GM21529 (cell line): ENCODE measurements around the gene CUTA.

Experiments
- ATAC-seq: cut with Tn5 transposase; IDR thresholded peaks from one replicate; pipeline ENCODE4 v1.9.1; 2021; ENCODE audit not compliant: unreplicated experiment

Gene CUTA, protein sequence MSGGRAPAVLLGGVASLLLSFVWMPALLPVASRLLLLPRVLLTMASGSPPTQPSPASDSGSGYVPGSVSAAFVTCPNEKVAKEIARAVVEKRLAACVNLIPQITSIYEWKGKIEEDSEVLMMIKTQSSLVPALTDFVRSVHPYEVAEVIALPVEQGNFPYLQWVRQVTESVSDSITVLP

DNA sequence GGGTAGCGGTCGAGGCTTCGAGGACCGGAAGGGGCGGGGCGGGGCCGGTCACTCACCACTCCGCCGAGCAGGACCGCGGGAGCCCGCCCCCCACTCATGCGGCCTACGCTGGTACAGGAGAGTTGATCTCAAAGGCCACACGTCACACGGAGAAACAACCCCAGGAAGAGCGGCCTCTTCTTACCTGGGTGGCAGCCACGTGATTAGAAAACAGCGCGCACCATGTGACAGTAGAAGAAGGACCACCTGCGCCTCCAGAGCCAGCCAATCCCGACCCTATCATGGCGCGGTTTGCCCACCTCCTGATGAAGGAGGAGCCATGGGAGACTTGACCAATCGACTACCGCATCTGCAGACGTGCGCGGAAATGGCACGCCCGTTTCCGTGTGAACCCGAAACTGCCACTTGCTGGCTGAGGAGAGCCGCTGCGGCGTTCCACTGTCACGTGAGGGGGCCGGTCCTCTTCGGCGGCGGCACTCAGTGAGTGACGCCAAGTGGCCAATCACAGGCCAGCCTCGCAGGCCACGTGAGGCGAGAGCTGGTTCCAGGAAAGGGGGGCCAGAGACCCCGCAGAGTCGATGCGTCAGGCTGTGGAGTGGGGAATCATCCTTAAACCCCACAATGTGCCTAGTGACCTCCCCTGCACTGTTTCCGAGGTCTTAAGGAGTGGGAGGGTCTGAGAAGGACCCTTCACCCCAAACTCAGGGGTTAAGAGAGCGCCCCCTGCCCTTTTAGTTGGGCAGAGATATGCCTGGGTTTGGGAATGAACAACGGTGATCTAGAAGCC lies at the start of gene CUTA:
Gene CUTA, minus strand, starts transcription at position 205 of the 787 bp plus-strand sequence. Its CDS starts 107 bp downstream, at position 98.
- peak; percentile 77 for ATAC-seq

DNA sequence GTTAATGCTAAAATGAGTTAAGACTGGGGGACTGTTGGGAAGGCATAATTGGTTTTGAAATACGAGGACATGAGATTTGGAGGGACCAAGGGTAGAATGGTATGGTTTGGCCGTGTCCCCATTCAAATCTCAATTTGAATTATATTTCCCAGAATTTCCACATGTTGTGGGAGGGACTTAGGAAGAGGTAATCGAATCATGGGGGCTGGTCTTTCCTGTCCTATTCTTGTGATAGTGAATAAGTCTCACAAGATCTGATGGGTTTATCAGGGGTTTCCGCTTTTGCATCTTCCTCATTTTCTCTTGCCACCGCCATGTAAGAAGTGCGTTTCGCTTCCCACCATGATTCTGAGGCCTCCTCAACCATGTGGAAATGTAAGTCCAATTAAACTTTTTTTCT lies 49.2 kb upstream of the CUTA start:
- ATAC-seq, result no peak

DNA sequence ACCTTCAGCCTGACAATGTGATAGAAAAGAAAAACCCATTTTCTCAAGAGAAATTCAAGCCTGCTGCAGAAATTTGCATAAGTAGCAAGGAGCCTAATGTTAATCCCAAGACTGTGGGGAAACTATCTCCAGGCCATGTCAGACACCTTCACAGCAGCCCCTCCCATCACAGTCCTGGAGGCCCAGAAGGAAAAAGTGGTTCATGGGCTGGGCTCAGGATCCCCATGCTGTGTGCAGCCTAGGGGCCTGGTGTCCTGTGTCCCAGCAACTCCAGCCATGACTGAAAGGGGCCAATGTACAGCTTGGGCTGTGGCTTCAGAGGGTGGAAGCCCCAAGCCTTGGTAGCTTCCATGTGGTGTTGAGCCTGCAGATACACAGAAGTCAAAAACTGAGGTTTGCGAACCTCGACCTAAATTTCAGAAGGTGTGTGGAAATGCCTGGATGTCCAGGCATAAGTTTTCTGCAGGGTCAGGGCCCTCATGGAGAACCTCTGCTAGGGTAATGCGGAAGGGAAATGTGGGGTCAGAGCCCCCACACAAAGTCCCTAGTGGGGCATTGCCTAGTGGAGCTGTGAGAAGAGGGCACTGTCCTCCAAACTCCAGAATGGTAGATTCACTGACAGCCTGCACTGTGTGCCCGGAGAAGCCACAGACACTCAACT lies 48.3 kb upstream of the CUTA start:
- no peak for ATAC-seq

DNA sequence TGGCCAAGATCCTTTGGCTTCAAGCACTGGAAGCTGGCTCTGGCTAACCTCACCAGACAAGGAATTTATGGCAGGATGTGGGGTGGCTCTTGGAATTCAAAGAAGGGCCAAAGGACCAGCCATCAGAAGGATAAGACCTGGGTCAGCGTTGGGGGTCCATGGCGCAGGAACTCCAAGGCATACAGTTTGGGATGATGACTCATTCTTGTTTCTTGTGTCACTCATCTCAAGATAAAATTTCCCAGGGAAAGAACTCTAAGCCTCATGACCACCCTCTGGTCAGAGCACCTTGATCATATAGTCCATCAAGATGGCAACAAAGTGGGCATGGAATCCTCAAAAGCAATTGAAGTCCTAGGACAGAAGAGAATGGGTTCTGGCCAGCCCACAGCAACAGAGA lies 41.3 kb upstream of the CUTA start:
- no peak for ATAC-seq

DNA sequence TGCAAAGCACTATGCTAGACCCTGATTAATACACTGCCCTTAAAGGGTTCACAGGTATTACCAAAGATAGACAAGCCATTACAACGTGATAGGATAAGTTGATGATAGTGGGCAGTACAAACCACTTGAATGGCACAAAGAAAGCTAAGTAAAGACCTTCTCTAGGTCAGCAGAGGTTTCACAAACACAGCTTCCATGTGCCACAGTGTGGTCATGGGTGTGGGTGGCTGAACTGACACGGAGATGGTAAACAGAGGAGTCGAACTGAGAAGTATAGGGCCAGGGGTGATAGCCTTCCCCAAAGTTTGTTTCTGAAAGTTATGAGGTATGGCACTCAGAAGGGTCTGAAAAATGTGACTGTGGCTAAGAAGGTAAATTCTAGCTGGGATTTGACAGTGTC lies 40.8 kb upstream of the CUTA start:
- no peak for ATAC-seq

DNA sequence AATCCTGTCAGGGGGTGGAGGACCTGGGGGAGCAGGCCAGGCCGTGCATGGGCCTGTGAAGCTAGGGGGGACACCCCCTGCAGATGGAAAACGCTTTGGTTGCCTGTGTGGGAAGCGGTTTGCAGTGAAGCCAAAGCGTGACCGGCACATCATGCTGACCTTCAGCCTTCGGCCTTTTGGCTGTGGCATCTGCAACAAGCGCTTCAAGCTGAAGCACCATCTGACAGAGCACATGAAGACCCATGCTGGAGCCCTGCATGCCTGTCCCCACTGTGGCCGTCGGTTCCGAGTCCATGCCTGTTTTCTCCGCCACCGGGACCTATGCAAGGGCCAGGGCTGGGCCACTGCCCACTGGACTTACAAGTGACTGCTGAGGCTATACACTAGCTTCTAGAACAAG lies 38.2 kb upstream of the CUTA start:
- ATAC-seq, result no peak

DNA sequence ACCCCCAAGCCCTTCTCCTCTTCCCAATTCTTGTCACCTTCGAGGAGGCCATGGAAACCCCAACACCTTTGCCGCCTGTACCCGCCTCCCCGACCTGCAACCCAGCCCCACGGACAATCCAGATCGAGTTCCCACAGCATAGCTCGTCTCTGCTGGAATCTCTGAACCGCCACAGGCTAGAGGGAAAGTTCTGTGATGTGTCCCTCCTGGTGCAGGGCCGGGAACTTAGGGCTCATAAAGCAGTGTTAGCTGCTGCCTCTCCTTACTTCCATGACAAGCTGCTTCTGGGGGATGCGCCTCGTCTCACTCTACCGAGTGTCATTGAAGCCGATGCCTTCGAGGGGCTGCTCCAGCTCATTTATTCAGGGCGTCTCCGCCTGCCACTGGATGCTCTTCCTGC lies 37.1 kb upstream of the CUTA start:
- ATAC-seq, result no peak

DNA sequence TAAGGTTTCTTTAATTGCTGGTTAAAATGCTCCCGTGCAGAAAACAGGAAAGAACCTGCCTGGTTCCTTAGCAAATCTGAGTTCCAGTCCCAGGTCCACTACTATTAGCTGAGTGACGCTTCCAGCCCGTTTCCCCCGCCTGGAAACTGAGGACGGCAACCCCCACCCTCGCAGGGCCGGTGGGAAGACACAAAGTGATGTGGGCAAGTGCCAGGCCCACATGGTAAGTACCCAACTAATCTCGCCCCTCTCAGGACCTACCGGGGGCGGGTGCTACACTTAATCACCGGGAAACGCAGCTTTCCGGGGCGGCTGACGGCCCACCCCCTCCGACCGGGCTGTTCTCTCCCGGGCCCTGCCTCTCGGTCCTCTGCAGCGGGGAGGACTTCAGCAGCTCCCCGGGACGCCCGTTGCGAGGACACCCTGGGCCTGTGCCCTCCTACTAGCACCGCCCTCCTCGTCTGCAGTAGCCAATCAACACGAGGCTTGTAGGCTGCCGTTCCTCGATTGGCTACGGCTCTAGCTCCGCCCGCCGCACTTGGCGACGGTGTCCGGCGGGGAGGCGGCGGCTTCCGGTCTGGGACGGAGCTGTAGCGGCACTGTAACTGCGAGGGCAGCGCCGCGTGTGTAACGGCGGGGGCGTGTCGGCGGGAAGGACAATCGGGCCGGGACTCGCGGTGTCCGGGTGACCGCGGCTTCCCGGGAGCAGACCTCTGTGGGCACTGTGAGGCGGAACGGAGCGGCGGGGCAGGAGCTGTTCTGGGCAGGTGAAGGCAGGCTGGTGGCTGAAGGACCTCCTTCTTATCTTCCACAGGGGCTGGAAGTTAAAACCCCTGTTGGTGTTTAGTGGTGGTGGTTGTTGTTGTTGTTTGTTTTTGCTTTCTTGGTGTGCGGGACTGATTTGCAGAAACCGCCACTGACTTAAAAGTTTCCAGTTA lies 36.4 kb upstream of the CUTA start, which contains the start of gene ZBTB9:
Gene ZBTB9, plus strand, starts transcription at position 568 of the 938 bp plus-strand sequence. CDS start 525 bp downstream, outside the sequence.
- ATAC-seq, result peak; percentile 98

DNA sequence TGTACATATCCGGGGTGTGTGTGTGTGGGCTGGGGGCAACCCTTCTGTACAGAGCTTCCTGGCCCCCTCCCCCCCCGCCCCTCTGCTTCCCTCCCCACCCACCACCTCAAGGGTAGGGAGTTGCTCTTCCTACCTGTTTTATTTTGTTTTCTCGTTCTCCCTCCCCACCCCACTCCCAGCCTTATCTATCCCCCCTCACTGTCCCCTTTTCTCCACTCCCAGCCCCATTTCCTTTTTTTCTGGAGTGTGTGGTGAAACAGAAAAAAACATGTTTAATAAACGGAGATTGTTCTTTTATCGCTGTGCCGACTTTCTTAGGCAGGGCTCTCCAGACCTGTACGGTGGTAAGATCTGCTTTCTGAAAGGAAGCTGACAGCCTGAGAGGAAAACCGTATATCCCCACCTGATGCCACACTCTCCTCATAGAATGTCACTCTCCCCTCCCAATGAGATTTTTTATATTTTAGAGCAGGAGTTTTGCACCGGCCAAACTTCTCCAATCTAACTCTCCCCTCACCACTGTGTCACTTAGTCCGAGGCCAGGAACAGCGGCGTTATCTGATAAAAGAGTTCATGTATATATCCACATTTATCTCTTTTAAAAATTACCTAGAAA lies 35.6 kb upstream of the CUTA start:
- no peak for ATAC-seq

DNA sequence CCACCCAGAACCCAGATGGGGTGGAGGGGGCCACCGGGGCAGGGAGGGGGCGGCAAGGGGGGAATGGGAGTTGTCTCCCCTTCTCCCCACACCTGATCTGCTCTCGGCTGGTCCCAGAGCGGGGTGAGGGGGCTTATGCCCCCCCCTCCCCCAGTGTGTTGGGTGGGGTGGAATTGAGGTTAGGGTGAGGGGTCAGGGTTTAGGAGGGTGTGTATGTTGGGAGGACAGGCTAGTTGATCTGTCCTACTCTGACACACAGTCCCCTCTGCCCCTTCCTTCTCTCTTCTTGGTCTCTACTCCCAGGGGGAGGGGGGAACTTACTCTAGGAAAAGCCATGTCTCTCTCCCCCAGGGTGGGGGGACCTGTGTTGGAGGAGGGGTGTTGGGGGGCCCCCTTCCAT lies 34.6 kb upstream of the CUTA start:
- no peak for ATAC-seq

DNA sequence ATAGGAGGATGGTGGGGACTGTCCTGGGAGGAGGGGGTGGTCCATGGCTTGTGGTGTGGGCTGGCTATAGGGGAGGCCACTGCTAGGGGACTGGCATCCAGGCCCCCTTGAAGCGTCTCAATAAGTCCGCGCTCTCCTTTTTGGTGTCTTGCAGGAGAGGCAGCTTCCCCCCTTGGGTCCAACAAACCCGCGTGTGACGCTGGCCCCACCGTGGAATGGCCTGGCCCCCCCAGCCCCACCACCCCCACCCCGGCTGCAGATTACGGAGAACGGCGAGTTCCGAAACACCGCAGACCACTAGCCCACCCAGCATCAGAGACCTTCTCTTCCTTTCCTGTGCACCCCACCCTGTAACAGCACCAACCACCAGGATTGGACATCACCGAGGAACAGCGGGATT lies 33.7 kb upstream of the CUTA start:
- ATAC-seq, result no peak

DNA sequence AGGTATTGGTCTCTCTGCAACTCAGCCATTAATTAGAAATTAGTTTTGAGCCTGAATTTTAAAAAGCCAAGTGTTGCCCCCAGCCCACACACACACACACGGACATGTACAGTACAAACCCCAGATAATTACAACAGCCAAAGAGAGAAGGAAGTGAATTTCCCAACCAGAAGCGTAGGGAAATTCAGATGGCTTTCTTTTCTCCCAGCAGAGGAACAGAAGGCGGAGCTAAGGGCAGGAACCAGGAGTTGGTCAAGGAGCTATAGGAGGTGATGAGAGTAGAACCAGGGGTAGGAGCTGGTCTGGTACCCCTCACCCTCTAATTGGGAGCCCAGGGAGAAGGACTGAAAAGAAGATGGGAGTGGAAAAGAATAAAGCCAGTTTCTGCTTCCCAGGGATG lies 32.5 kb upstream of the CUTA start:
- no peak for ATAC-seq

DNA sequence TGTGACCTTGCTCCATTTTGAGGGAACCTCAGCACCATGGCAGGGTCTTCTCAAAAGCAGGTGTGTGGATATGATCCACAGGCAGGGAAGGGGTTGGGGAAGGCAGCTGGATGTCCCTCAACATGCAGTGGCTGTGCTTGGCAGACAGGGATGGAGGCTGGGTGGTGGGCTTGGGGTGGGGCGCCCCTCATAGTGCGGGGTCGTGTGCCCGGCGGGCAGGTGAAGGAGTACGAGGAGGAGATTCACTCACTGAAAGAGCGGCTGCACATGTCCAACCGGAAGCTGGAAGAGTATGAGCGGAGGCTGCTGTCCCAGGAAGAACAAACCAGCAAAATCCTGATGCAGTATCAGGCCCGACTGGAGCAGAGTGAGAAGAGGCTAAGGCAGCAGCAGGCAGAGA lies 28.4 kb upstream of the CUTA start:
- ATAC-seq, result no peak

DNA sequence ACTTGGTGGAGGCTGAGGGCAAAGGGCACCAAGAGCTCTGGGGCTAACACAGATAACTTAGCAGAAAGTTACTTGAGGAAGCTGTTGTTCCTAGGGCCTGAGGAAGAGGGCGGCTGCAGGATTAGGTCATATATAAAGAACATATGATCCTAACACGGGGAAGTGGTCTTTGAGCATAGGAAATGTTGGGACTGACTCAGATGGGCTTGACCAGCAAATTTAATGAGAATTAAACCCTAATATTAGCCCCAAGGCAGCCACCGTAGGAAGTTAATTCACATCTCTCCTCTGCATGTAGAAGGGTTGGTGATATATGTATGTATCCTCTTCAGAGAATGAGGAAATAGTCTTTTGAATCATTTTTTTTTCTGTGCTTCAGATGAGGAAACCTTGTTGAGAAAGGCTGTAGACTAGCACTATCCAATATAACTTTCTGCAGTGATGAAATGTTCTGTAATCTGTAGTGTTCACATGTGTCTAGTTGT lies 27.3 kb upstream of the CUTA start:
- ATAC-seq, result no peak

DNA sequence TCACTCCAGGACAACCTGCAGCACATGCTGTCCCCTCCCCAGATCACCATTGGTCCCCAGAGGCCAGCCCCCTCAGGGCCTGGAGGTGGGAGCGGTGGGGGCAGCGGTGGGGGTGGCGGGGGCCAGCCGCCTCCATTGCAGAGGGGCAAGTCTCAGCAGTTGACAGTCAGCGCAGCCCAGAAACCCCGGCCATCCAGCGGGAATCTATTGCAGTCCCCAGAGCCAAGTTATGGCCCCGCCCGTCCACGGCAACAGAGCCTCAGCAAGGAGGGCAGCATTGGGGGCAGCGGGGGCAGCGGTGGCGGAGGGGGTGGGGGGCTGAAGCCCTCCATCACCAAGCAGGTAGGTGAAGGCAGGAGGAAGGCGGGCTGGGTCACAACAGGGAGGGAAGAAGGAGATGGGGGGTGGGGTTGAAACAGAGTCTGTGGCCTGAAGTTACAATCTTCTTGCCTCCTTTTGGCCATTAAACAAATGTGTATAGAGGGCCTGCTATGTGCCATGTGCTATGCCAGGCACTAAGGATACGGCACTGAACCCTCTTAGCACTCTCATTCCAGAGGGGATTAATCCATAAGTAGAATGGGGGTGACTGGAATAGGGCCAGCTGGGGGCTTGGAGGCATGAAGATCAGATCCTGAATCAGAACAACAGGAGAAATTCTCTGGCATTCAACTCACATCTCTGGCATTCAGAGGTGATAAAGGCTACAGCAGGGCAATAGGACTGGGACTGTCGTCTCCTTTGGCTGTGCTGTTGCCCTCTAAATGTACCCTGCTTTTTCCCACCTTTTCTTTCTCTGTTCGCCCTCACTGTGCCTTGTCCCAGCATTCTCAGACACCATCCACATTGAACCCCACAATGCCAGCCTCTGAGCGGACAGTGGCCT lies 26.0 kb upstream of the CUTA start:
- no peak for ATAC-seq

DNA sequence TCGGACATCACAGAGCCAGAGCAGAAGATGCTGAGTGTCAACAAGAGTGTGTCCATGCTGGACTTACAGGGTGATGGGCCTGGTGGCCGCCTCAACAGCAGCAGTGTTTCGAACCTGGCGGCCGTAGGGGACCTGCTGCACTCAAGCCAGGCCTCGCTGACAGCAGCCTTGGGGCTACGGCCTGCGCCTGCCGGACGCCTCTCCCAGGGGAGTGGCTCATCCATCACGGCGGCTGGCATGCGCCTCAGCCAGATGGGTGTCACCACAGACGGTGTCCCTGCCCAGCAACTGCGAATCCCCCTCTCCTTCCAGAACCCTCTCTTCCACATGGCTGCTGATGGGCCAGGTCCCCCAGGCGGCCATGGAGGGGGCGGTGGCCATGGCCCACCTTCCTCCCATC lies 25.1 kb upstream of the CUTA start:
- no peak for ATAC-seq

DNA sequence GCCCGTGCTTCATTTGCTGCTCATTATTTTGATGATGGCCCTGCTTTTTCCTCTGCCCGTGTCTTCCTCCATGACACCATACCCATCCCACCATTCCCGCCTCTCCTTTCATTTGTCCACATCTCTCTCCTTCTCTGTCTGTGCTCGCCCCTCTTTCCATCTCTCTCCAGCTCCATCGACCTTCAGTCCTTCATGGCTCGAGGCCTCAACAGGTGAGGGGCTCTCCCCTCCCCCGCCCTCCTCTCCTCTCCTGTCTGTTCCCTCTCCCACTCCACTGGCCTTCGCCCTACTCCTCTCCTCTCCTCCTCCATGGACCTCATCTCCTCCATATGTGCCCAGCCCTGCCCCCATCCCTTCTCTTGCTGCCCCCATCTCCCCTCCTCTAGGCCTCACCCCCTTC lies 24.4 kb upstream of the CUTA start:
- ATAC-seq, result no peak

DNA sequence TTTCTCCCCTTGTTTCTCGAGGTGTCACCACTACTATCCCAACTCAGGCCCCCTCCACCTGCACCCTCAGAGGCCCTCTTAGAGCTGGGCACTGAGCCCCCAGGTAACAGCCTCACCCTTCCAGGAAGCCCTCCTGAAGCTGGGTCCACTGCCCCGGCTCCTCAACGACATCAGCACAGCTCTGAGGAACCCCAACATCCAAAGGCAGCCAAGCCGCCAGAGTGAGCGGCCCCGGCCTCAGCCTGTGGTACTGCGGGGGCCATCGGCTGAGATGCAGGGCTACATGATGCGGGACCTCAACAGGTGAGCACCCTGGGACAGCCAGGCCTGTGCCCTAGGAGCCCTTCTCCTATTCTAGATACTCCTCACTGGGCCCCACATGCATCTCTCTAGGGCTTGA lies 23.6 kb upstream of the CUTA start:
- no peak for ATAC-seq

DNA sequence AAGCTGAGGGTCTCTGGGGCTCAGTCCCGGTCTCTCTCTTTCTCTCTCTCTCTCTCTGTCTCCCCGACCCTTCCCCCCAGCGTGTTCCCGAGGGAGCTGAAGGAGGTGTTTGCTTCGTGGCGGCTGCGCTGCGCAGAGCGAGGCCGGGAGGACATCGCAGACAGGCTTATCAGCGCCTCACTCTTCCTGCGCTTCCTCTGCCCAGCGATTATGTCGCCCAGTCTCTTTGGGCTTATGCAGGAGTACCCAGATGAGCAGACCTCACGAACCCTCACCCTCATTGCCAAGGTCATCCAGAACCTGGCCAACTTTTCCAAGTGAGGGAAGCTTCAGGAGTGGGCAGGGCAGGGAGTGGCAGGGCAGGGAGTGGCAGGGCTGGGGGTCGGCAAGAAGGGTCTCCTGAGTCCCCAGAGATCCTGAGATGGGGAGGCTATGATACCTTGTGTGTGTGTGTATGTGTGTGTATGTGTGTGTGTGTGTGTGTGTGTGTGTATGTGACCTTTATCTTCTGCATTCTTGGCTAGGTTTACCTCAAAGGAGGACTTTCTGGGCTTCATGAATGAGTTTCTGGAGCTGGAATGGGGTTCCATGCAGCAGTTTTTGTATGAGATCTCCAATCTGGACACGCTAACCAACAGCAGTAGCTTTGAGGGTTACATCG lies 22.9 kb upstream of the CUTA start:
- no peak for ATAC-seq
